Testis (tissue), 3 donors: ENCODE measurements around the gene RABGGTB. TPM values are rescaled to one million over a fixed set of nuclear protein-coding genes. Genes with fewer than 3 reads are reported as not detected.
"Not testable (repeated sequence)": the region's sequence is repeated elsewhere in the genome, so short reads cannot be mapped to it uniquely, and the experiment has no call there.

Experiments
- DNase-seq: peaks from one replicate; pipeline ENCODE4 v3.0.0-alpha.2; 2019
- H3K27ac ChIP-seq, 2 donors: fragments of 200-600 bp; sonication (generic); one replicate each; pipeline ENCODE4 v1.5.1; 2019
- H3K27me3 ChIP-seq: fragments of 200-600 bp; sonication (generic); one replicate; pipeline ENCODE4 v1.5.1; 2019
- H3K36me3 ChIP-seq: fragments of 200-600 bp; sonication (generic); one replicate; pipeline ENCODE4 v1.5.1; 2017; ENCODE audit warnings: low read depth; ENCODE audit errors: missing control alignments
- H3K4me1 ChIP-seq: fragments of 200-600 bp; sonication (generic); one replicate; pipeline ENCODE4 v1.5.1; 2019
- H3K4me3 ChIP-seq, 2 donors: fragments of 200-600 bp; sonication (generic); one replicate each; pipeline ENCODE4 v1.5.1; 2017 to 2019
- H3K9me3 ChIP-seq: fragments of 200-600 bp; sonication (generic); one replicate; pipeline ENCODE4 v1.5.1; 2017
- POLR2A ChIP-seq: fragments of 450-650 bp; IDR thresholded peaks from one replicate; pipeline ENCODE4 v1.6.1; 2017; ENCODE audit warnings: antibody characterized with exemption, mild to moderate bottlenecking, moderate library complexity
- WGBS, 2 donors: methylation state at CpG; one replicate each; pipeline ENCODE4 v1.1.5; 2018; 5-methylcytosine and 5-hydroxymethylcytosine counted together
- intact Hi-C: fragments of 100-400 bp; cut with DNase I; formaldehyde crosslinking; loops from one replicate; pipeline ENCODE4 v1.15.1; 2023; ENCODE audit warnings: low total_unique reads
- polyA plus RNA-seq: library from polyadenylated mRNA; stranded (reverse); fragments of 350-450 nt; fragmentation: Illumina TruSeq; extraction: RNeasy Lipid Tissue Mini Kit (QIAGEN cat#74804); gene quantifications from one replicate; pipeline ENCODE4 v1.2.3, GENCODE V29; 2014; ENCODE audit warnings: low read depth, low replicate concordance; ENCODE audit not compliant: insufficient read depth
- small RNA-seq, 2 donors: library from RNA; depleted of rRNA; stranded (forward); fragments of <200 nt; gene quantifications; one replicate each; pipeline ENCODE3, GENCODE V24; 2016
- total RNA-seq, 2 donors: library from RNA; depleted of rRNA; stranded (reverse); fragments of >200 nt; gene quantifications; one replicate each; pipeline ENCODE4 v1.2.3, GENCODE V29; 2016
- TF ChIP-seq, protein P1 (sequence below), 3 experiments: fragments of 450-650 bp in 2 of 3; fragments of 200-600 bp in 1 of 3; sonication (generic) in 1 of 3; IDR thresholded peaks; one replicate each; pipeline ENCODE4 v1.5.1; 2016 to 2019; ENCODE audit warnings: antibody characterized with exemption in 3 of 3, mild to moderate bottlenecking in 2 of 3, moderate library complexity in 1 of 3

RABGGTB gene
- total and polyA plus RNA-seq, 3 donors from 2014 or later = 31.3 to 45.0 (median 37.6) TPM

DNA sequence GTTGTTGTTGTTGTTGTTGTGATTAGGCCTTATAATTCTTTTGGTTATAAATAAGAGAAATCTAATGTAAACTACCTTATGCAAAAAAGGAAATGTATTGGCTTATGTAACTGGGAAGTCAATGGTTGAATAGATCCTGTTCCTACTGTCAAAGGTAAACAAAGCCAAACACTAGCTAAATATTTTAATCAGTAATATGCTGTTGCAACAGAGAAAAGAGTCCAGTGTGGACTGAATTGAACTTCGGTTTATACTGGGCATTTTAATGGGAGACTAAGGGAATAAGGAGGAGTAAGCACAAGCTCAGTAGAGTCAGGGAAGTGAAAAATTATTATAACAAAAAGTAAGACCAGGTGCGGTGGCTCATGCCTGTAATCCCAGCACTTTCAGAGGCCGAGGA lies 26.0 kb downstream of the RABGGTB start:
- 77 to 85% methylated on average over 3 of the region's 3 CpGs for WGBS, 2 donors
- H3K27me3 ChIP-seq = no peaks in the 10 kb centered on the region
- no peaks in the 10 kb centered on the region for H3K9me3 ChIP-seq
- no peak overlapping the region for H3K4me3 ChIP-seq
- no peak overlapping the region for H3K27ac ChIP-seq
- H3K4me1 ChIP-seq = no peaks in the 10 kb centered on the region
- no peak for TF ChIP-seq POLR2A
- TF ChIP-seq, protein P1, sequence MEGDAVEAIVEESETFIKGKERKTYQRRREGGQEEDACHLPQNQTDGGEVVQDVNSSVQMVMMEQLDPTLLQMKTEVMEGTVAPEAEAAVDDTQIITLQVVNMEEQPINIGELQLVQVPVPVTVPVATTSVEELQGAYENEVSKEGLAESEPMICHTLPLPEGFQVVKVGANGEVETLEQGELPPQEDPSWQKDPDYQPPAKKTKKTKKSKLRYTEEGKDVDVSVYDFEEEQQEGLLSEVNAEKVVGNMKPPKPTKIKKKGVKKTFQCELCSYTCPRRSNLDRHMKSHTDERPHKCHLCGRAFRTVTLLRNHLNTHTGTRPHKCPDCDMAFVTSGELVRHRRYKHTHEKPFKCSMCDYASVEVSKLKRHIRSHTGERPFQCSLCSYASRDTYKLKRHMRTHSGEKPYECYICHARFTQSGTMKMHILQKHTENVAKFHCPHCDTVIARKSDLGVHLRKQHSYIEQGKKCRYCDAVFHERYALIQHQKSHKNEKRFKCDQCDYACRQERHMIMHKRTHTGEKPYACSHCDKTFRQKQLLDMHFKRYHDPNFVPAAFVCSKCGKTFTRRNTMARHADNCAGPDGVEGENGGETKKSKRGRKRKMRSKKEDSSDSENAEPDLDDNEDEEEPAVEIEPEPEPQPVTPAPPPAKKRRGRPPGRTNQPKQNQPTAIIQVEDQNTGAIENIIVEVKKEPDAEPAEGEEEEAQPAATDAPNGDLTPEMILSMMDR (IDR thresholded peaks at IDR 0.05) = no peak
- intact Hi-C loops = no loop called here
- no peaks in the 10 kb centered on the region for H3K36me3 ChIP-seq
- no peak for DNase-seq

- H3K27me3 ChIP-seq, DNase-seq, H3K9me3 ChIP-seq, H3K4me3 ChIP-seq, H3K4me1 ChIP-seq, intact Hi-C loops, H3K36me3 ChIP-seq, H3K27ac ChIP-seq: not testable (repeated sequence)
- 70 to 83% methylated on average over 1 of the region's 1 CpG for WGBS, 2 donors
Measured at GRCh38 chr1:75823596-75823995, 37.5 kb downstream of the RABGGTB start.

DNA sequence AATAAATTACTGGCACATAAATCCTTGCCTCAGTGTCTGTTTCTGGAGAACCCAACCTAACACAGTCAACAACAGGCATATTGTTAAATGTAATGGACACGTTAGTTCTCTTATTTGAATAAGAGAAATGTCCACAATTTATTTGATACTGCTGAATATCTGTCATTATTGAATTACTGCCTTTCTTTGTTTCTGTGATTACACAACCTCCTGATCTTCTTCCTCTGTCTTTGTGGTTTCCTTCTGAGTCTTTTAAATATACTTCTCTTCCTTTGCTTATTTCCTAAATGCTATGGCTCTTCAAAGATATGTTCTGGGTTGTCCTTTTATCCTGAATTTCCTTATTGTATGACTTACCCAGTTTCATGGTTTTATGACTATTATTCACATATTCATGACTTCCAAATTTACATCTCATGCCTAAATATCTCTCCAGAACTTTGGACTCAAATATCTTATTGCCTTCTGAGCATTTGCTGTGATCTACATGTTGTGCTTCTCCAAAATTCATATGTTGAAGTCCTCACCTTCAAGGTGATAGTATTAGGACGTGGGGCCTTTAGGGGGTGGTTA lies 50.6 kb downstream of the RABGGTB start:
- intact Hi-C loops = no loop called here
- 80 to 87% methylated on average over 2 of the region's 2 CpGs for WGBS, 2 donors
- Histone ChIP-seq H3K9me3 (no peaks in the 10 kb centered on the region), H3K36me3 (no peaks in the 10 kb centered on the region), H3K4me3 (no peak overlapping the region), H3K4me1 (no peaks in the 10 kb centered on the region), H3K27me3 (no peaks in the 10 kb centered on the region), H3K27ac (no peak overlapping the region)
- no peak for DNase-seq
- TF ChIP-seq, protein P1 (IDR thresholded peaks at IDR 0.05) = no peak
- TF ChIP-seq POLR2A = no peak

DNA sequence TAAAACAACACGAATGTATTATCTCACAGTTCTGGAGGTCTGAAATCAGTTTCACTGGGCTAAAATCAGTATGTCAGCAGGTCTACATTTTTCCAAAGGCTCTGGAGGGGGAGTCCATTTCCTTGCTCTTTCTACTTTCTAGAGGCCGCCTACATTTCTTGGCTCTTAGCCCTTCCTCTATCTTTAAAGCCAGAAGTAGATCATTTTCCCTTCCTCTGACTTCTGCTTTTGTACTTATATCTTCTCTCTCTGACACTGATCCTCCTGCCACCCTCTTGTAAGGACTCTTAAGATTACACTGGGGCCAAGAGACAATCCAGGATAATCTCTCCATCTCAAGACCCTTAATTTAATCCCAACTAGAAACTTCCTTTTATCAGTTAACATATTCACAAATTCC lies 52.0 kb downstream of the RABGGTB start:
- H3K4me3 ChIP-seq = no peak overlapping the region
- 69 to 70% methylated on average over 2 of the region's 2 CpGs for WGBS, 2 donors
- intact Hi-C loops = no loop called here
- DNase-seq = no peak
- H3K27ac ChIP-seq = no peak overlapping the region
- no peaks in the 10 kb centered on the region for H3K9me3 ChIP-seq
- H3K27me3 ChIP-seq = no peaks in the 10 kb centered on the region
- no peaks in the 10 kb centered on the region for H3K36me3 ChIP-seq
- no peaks in the 10 kb centered on the region for H3K4me1 ChIP-seq
- TF ChIP-seq, protein P1 (IDR thresholded peaks at IDR 0.05) = no peak
- no peak for TF ChIP-seq POLR2A

- Histone ChIP-seq H3K27me3 (no peaks in the 10 kb centered on the region), H3K4me1 (no peaks in the 10 kb centered on the region), H3K36me3 (no peaks in the 10 kb centered on the region), H3K27ac (no peak overlapping the region), H3K4me3 (no peak overlapping the region), H3K9me3 (no peaks in the 10 kb centered on the region)
- TF ChIP-seq POLR2A = no peak
- TF ChIP-seq, protein P1 (IDR thresholded peaks at IDR 0.05) = no peak
- DNase-seq = no peak
- intact Hi-C loops = no loop called here
Measured at GRCh38 chr1:75841421-75841820, 55.4 kb downstream of the RABGGTB start.

Small RNA genes within 50 kb of the gene (small RNA-seq; reads per million reads assigned to genes)
- gene SNORD45A (0 reads per million in 2 donors), gene SNORD45B (0 reads per million in 2 donors), gene SNORD45C (0 reads per million in 2 donors)

Other genes with a start within 250 kb of the RABGGTB start
- gene SLC44A5, start 175.1 kb upstream of the RABGGTB start, total RNA-seq = 1 to 10 TPM; 4.9 TPM
- 10.6 TPM for gene SLC44A5, start 175.1 kb upstream of the RABGGTB start, polyA plus RNA-seq
- 10 to 100 TPM; 57.7 to 77.6 TPM for gene ACADM, start 61.5 kb upstream of the RABGGTB start, total RNA-seq
- 67.9 TPM for gene ACADM, start 61.5 kb upstream of the RABGGTB start, polyA plus RNA-seq
- 1 to 10 TPM; 5.5 to 8.2 TPM for gene MSH4, start 10.6 kb downstream of the RABGGTB start, total RNA-seq
- 4.6 TPM for gene MSH4, start 10.6 kb downstream of the RABGGTB start, polyA plus RNA-seq
- gene ASB17, start 146.1 kb downstream of the RABGGTB start, total RNA-seq = 10 to 100 TPM; 16.7 to 18.7 TPM
- 78.7 TPM for gene ASB17, start 146.1 kb downstream of the RABGGTB start, polyA plus RNA-seq